SK-N-SH (cell line): Measurements from ENCODE around the gene EIF5B. TPM values are rescaled to one million over a fixed set of nuclear protein-coding genes. Genes with fewer than 3 reads are reported as not detected.

Experiments used
- polyA plus RNA-seq, 3 experiments: library from polyadenylated mRNA; depleted of rRNA; stranded (reverse); fragments of >200 nt; gene quantifications; 2 replicates each; pipeline ENCODE4 v1.2.3, GENCODE V29; 2012

The EIF5B gene
- polyA plus RNA-seq, 1 of the 3 experiments (the other 2 are of a cell fraction), result 9.8 TPM

Other genes starting within 250 kb of the EIF5B start
- 0.25 and 0.41 TPM in 2 replicates for gene C2orf15, start 195.7 kb upstream of the EIF5B start, polyA plus RNA-seq (2012; rRNA removed)
- gene TSGA10, start 182.4 kb upstream of the EIF5B start, polyA plus RNA-seq (2012; rRNA removed), result 1.8 and 2.0 TPM in 2 replicates
- 5.4 and 8.7 TPM in 2 replicates for gene LIPT1, start 182.4 kb upstream of the EIF5B start, polyA plus RNA-seq (2012; rRNA removed)
- 11.8 and 15.7 TPM in 2 replicates for gene MITD1, start 156.3 kb upstream of the EIF5B start, polyA plus RNA-seq (2012; rRNA removed)
- 14.9 and 18.4 TPM in 2 replicates for gene MRPL30, start 156.2 kb upstream of the EIF5B start, polyA plus RNA-seq (2012; rRNA removed)
- gene LYG2, start 81.7 kb upstream of the EIF5B start, polyA plus RNA-seq (2012; rRNA removed), result not detected in 2 replicates
- gene LYG1, start 36.2 kb upstream of the EIF5B start, polyA plus RNA-seq (2012; rRNA removed), result 1.2 and 1.4 TPM in 2 replicates
- 19.1 and 24.5 TPM in 2 replicates for gene TXNDC9, start 1.1 kb upstream of the EIF5B start, polyA plus RNA-seq (2012; rRNA removed)
- 15.9 and 24.2 TPM in 2 replicates for gene REV1, start 152.6 kb downstream of the EIF5B start, polyA plus RNA-seq (2012; rRNA removed)